ENCODE measurements around the gene PIK3C2B.

- TF ChIP-seq, protein P1, sequence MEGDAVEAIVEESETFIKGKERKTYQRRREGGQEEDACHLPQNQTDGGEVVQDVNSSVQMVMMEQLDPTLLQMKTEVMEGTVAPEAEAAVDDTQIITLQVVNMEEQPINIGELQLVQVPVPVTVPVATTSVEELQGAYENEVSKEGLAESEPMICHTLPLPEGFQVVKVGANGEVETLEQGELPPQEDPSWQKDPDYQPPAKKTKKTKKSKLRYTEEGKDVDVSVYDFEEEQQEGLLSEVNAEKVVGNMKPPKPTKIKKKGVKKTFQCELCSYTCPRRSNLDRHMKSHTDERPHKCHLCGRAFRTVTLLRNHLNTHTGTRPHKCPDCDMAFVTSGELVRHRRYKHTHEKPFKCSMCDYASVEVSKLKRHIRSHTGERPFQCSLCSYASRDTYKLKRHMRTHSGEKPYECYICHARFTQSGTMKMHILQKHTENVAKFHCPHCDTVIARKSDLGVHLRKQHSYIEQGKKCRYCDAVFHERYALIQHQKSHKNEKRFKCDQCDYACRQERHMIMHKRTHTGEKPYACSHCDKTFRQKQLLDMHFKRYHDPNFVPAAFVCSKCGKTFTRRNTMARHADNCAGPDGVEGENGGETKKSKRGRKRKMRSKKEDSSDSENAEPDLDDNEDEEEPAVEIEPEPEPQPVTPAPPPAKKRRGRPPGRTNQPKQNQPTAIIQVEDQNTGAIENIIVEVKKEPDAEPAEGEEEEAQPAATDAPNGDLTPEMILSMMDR (conservative IDR thresholded peaks at IDR 0.05) = no peak
- TF ChIP-seq ZFX (IDR thresholded peaks at IDR 0.05) = no peak
Measured at GRCh38 chr1:204476563-204476962, 18.0 kb downstream of the PIK3C2B start.
